Epithelial cell of esophagus (primary cell): ENCODE data around the gene CCDC154.

Experiments used
- DNase-seq: peaks from one replicate; pipeline ENCODE4 v3.0.0; 2010; ENCODE audit warnings: low read depth
- H3K4me3 ChIP-seq: 2 replicates; pipeline ENCODE4 v1.5.1; 2011; ENCODE audit warnings: mild to moderate bottlenecking, low read length, control low read depth
- CTCF ChIP-seq: IDR thresholded peaks from 2 replicates; pipeline ENCODE4 v1.5.1; 2011; ENCODE audit warnings: low read depth, mild to moderate bottlenecking, low read length, control low read depth, inconsistent platforms; ENCODE audit not compliant: insufficient read depth; ENCODE audit errors: missing control alignments

CCDC154 gene

GRCh38 chr16:1425616-1426370, 18.6 kb downstream of the CCDC154 start:
- no peak overlapping the region for H3K4me3 ChIP-seq
- DNase-seq: no peak
- no peak for TF ChIP-seq CTCF

GRCh38 chr16:1424028-1424427, 20.3 kb downstream of the CCDC154 start:
- TF ChIP-seq CTCF: no peak
- no peak for DNase-seq
- no peak overlapping the region for H3K4me3 ChIP-seq

GRCh38 chr16:1422076-1422475, 22.3 kb downstream of the CCDC154 start:
- no peak for DNase-seq
- no peak overlapping the region for H3K4me3 ChIP-seq
- TF ChIP-seq CTCF: no peak

GRCh38 chr16:1420111-1420539, 24.2 kb downstream of the CCDC154 start:
- H3K4me3 ChIP-seq: peak overlapping the region; percentile 90
- no peak for TF ChIP-seq CTCF
- no peak for DNase-seq

- no peak overlapping the region for H3K4me3 ChIP-seq
- TF ChIP-seq CTCF: no peak
- peak; percentile 62 for DNase-seq
These were observed 27.8 kb downstream of the CCDC154 start for GRCh38 chr16:1416521-1416941.

GRCh38 chr16:1414532-1415260, 29.7 kb downstream of the CCDC154 start, which contains the start of gene UNKL:
TSS of gene UNKL (minus strand) at chr16:1414704. CDS start at chr16:1414691, 13 bp downstream.
- peak within 1 kb of the TSS; percentile 74 for H3K4me3 ChIP-seq
- peak; percentile 37 for DNase-seq
- TF ChIP-seq CTCF: no peak
